SJCRH30 (cell line): Measurements from ENCODE around the gene BRD9. TPM values are rescaled to one million over a fixed set of nuclear protein-coding genes. Genes with fewer than 3 reads are reported as not detected.
"Not testable (repeated sequence)": the region's sequence is repeated elsewhere in the genome, so short reads cannot be mapped to it uniquely, and the experiment has no call there.

Source experiments
- DNase-seq, 2 experiments: peaks; one replicate each; pipeline ENCODE4 v3.0.0-alpha.2; 2015 to 2020
- H3K27ac ChIP-seq: fragments of 250-450 bp; sonication (Bioruptor Pico); 2 replicates; pipeline ENCODE4 v1.5.1; 2020; ENCODE audit warnings: mild to moderate bottlenecking, moderate library complexity
- H3K27me3 ChIP-seq: fragments of 250-450 bp; sonication (Bioruptor Pico); 2 replicates; pipeline ENCODE4 v1.5.1; 2020; ENCODE audit warnings: mild to moderate bottlenecking, moderate library complexity
- H3K36me3 ChIP-seq: fragments of 250-450 bp; sonication (Bioruptor Pico); 2 replicates; pipeline ENCODE4 v1.5.1; 2020; ENCODE audit warnings: mild to moderate bottlenecking, moderate library complexity
- H3K4me1 ChIP-seq: fragments of 250-450 bp; sonication (Bioruptor Pico); 2 replicates; pipeline ENCODE4 v1.5.1; 2020; ENCODE audit warnings: mild to moderate bottlenecking, moderate library complexity
- H3K4me3 ChIP-seq: fragments of 250-450 bp; sonication (Bioruptor Pico); 2 replicates; pipeline ENCODE4 v1.5.1; 2020; ENCODE audit warnings: mild to moderate bottlenecking, moderate library complexity
- H3K9me3 ChIP-seq: fragments of 250-450 bp; sonication (Bioruptor Pico); replicated peaks from 2 replicates; pipeline ENCODE4 v1.5.1; 2020; ENCODE audit warnings: mild to moderate bottlenecking, moderate library complexity
- total RNA-seq: library from RNA; depleted of rRNA; stranded (reverse); fragments of >200 nt; shearing (Covaris generic); gene quantifications from 2 replicates; pipeline ENCODE4 v1.2.3, GENCODE V29; 2014

BRD9 gene
- total RNA-seq, 1 experiment from 2014 or later, result 19.9 TPM

GRCh38 chr5:929596-929995, 37.0 kb upstream of the BRD9 start:
- Histone ChIP-seq H3K9me3 (no peaks in the 10 kb centered on the region), H3K36me3 (no peaks in the 10 kb centered on the region), H3K4me3 (no peak overlapping the region), H3K4me1 (no peaks in the 10 kb centered on the region), H3K27me3 (no peaks in the 10 kb centered on the region), H3K27ac (no peak overlapping the region)
- DNase-seq, result no peak

DNA sequence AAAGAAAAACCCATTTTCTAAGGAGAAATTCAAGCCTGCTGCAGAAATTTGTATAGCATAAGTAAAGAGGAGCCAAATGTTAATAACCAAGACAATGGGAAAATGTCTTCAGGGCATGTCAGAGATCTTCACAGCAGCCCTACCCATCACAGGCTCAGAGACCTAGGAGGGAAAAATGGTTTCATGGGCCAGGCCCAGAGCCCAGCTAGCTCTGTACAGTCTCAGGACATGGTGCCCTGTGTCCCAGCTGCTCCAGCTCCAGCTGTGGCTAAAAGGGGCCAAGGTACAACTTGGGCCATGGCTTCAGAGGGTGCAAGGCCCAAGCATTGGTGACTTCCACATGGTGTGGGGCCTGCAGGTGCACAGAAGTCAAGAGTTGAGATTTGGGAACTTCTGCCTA, 36.6 kb upstream of the BRD9 start:
- not testable (repeated sequence) for H3K4me3 ChIP-seq, H3K9me3 ChIP-seq, H3K27me3 ChIP-seq, H3K4me1 ChIP-seq, H3K36me3 ChIP-seq, DNase-seq, H3K27ac ChIP-seq

GRCh38 chr5:927172-928015, 34.8 kb upstream of the BRD9 start:
- no peaks in the 10 kb centered on the region for H3K4me1 ChIP-seq
- H3K4me3 ChIP-seq, result no peak overlapping the region
- no peak overlapping the region for H3K27ac ChIP-seq
- no peaks in the 10 kb centered on the region for H3K9me3 ChIP-seq
- no peak for DNase-seq
- H3K36me3 ChIP-seq, result no peaks in the 10 kb centered on the region
- no peaks in the 10 kb centered on the region for H3K27me3 ChIP-seq

DNA sequence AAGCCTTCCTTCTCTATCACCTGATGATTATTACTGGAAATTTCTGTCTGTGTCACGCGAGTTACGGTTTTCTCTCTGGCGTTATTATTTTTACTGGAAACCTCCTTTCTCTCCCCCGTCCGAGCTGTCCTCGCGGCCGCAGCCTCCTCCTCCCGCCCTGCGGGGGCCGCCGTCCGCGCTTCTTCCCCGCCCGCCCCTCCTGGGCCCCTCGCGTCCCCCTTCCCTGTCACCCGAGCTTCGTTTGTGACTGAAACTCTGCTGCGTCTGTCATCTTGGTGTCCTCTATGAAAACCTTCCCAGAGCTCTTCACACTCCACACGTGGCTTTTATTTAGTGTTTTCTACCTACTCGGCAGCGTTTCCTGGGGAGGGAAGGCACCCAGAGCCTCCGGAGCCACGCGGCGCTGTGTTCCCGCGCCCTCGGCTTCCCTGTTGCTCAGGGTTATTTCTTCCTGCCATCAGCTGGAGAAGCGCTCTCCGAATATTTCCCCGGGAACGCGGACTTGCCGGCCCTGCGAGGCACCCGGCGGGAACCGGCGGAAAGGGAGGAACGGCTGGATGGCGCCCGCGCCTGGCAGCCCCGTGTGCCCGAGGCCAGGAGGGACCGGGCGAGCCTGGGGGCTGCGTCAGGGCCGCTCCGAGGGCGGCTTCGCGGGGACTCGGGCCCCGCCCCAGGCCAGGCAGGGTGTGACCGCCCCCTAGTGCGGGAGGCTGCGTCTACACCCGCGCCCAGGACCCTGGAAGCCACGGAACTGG, 34.0 kb upstream of the BRD9 start:
- Histone ChIP-seq H3K4me1 (no peaks in the 10 kb centered on the region), H3K4me3 (no peak overlapping the region)
- no peak for DNase-seq

DNA sequence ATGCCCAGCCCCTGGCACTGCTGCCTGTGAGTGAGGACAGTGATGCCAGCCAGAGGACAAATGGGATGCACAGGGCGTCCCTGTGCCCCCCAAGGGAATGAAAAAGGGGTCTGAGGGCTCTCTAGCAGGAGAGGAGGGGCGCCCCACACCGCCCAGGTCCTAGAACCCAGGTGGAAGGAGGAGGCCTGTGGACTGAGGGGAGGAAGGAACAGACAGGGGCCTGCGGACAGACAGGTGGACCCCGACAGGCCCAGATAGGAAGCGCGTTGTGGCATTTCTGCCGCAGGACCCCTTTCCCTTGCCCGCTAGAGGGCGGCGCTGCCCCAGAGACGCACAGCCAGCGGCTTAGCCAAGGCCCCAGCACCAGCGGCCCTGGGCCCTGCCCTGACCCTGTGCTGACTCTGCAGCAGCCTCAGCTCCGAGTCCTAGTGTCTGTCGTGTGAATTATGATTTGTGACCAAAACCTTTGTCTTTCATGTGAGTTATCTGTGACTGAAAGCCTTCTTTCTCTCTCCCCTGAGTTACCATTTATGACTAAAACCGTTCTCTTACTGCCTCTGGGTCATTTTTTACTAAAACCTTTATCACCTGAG, 30.8 kb upstream of the BRD9 start:
- Histone ChIP-seq H3K4me3 (no peak overlapping the region), H3K9me3 (no peaks in the 10 kb centered on the region), H3K4me1 (peaks cover 4% of the 10 kb centered on the region), H3K27me3 (no peaks in the 10 kb centered on the region), H3K27ac (no peak overlapping the region), H3K36me3 (no peaks in the 10 kb centered on the region)
- DNase-seq, result peak; percentile 66 to 82

More for the DNA sequence above, 34.0 kb upstream of the BRD9 start:
- Histone ChIP-seq H3K36me3 (no peaks in the 10 kb centered on the region), H3K27me3 (no peaks in the 10 kb centered on the region), H3K9me3 (no peaks in the 10 kb centered on the region), H3K27ac (no peak overlapping the region)

- H3K27me3 ChIP-seq, result no peaks in the 10 kb centered on the region
- DNase-seq, result no peak
Measured at GRCh38 chr5:922436-923280, 30.1 kb upstream of the BRD9 start.

DNA sequence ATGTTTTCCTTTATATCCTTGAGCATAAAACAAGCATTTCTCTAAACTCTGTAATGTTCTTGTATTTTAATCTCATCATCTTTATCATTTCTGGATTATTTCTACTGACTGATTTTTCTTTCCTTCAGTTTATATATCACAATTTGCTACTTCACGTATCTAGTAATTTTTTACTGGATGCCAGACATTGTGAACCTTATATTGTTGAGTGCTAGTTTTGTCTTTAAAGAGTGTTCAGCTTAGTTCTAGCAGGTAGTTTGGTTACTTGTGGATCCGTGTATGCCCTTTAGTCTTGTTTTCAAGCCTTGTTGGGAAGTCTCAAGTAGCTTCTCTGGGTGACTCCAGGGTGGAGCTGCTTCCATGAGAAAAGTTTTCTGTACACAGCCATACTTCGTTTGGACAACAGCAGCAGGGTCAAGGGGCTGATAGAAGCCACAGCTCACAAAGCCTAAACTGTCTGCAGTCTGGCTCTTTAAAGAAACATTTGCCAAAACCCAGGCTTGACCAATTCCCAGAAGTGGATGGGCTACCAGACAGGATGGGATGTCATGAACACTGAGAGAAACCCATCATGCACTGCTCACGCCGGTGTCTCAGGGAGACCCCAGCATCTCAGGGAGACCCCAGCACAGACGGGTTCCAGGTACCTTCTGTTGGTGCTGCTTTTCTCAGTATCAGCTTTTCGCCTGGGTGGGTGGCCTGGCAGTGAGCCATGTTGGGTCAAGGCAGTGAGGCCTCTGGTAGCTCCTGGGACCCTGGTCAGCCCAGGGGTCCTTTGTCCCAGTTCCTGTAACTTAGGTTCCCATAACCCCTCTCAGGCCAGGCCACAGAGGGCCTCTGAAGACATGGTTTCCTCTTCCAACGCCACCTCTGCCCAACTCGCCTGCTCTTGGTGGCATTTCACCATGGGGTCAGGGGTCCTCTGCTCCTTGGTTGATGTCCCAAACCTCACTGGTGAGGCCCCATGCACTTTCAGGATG, 29.1 kb upstream of the BRD9 start:
- Histone ChIP-seq H3K36me3 (0 out of 2 replicates have a peak, but pooled peaks cover 3% of the 10 kb centered on the region), H3K4me3 (no peak overlapping the region), H3K27ac (no peak overlapping the region), H3K9me3 (no peaks in the 10 kb centered on the region), H3K4me1 (peaks cover 4% of the 10 kb centered on the region), H3K27me3 (no peaks in the 10 kb centered on the region)
- no peak for DNase-seq

More at GRCh38 chr5:922436-923280, 30.1 kb upstream of the BRD9 start:
- peaks cover 4% of the 10 kb centered on the region for H3K4me1 ChIP-seq
- no peaks in the 10 kb centered on the region for H3K9me3 ChIP-seq
- 0 out of 2 replicates have a peak, but pooled peaks cover 3% of the 10 kb centered on the region for H3K36me3 ChIP-seq
- H3K27ac ChIP-seq, result no peak overlapping the region
- no peak overlapping the region for H3K4me3 ChIP-seq

DNA sequence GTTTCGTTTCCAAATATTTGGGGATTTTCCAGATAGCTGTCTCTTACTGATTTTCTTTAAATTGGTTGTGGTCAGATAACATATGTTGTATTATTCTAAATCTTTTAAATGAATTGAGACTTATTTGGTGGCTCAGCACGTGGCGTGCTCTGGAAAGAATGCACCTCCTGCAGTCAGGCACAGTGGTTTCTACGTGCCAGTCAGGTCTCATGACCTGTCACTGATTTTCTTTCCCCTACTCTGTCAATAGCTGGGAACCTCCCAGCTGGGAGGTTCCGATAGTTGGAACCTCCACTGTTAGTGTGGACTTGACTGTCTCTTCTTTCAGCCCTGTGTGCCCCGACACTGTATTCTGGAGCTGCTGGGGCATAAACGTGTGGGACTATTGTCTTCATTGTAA, 27.7 kb upstream of the BRD9 start:
- DNase-seq, result no peak
- H3K4me3 ChIP-seq, result no peak overlapping the region
- H3K4me1 ChIP-seq, result peaks cover 4% of the 10 kb centered on the region
- H3K27me3 ChIP-seq, result no peaks in the 10 kb centered on the region
- no peaks in the 10 kb centered on the region for H3K9me3 ChIP-seq
- 0 out of 2 replicates have a peak, but pooled peaks cover 3% of the 10 kb centered on the region for H3K36me3 ChIP-seq
- no peak overlapping the region for H3K27ac ChIP-seq

DNA sequence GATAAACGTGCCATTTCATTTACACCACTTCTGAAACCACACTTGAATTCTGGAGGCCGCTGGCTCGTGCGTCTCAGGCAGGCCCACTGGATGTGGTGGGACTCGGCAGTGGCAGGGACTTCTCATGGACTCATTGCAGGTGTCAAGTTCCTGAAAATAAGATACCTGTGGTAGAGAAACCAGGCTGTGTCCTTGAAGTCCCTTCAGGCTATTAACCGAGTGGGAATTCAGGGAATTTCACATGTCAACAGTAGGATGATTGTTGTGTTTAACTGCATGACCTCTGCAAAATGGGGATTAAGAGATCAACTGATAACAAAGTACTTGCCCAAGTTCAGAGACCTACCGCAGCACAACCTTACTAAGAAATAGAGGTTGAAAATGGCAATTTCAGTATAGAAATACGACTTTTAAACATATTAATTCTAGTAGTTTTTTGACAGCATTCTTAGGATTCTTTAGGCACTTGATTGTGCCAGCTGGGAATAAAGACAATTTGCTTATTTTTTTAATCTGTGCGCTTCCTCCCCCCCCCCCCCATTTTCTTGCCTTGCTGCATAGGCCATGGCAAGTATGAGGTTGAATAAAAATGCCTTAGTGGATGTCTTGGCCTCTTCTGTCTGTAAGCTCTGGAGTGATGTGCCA, 26.9 kb upstream of the BRD9 start:
- peak in 1 of 2 experiments; percentile 38 for DNase-seq
- Histone ChIP-seq H3K27ac (no peak overlapping the region), H3K9me3 (no peaks in the 10 kb centered on the region), H3K27me3 (no peaks in the 10 kb centered on the region), H3K4me3 (no peak overlapping the region), H3K4me1 (peaks cover 4% of the 10 kb centered on the region), H3K36me3 (0 out of 2 replicates have a peak, but pooled peaks cover 3% of the 10 kb centered on the region)

DNA sequence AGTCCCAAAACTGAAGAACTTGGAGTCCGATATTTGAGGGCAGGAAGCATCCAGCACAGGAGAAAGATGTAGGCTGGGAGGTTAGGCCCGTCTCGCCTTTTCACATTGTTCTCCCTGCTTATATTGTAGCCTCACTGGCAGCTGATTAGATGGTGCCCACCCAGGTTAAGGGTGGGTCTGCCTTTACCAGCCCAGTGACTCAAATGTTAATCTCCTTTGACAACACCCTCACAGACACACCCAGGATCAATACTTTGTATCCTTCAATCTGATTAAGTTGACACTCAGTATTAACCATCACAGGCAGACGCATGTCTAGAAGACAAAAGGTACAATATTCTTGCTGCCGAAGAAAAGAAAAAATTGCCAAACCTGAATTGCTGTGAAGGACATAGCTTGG, 26.1 kb upstream of the BRD9 start:
- H3K36me3 ChIP-seq, H3K27me3 ChIP-seq, H3K27ac ChIP-seq, H3K4me3 ChIP-seq, DNase-seq, H3K4me1 ChIP-seq, H3K9me3 ChIP-seq: not testable (repeated sequence)

DNA sequence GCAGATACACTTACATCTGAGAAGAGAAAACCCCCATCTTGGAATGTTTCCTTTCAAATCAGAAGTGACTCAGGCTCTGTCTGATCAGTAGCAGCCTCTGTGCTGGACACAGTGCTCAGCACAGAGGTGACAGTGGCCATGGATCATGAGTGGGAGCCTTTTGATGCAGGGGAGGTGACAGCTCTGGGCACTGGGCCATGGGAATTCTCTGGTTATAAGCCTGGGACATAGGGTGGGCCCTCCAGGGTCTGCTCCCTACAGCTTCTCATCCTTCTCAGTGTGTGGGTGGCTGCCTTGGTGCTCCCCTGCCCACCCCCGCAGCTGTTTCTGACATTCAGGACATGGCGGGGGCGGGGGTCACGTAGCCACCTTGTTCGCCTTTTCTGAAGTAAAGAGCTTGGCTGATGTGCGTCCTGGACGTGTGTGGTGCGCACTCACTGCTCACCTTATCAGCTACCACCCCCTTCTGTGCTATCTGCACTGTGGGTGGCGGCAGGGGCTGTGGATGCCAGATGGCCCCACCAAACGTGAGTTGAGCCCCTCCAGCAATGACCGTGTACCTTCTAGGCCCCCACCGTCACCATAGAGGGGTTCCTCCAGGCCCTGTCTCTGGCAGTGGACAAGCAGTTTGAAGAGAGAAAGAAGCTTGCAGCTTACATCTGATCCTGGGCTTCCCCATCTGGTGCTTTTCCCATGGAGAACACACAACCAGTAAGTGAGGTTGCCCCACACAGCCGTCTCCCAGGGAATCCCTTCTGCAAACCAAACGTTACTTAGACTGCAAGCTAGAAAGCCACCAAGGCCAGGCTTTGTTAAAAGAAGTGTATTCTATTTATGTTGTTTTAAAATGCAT, 24.1 kb upstream of the BRD9 start:
- Histone ChIP-seq H3K9me3 (no peaks in the 10 kb centered on the region), H3K4me3 (no peak overlapping the region), H3K36me3 (0 out of 2 replicates have a peak, but pooled peaks cover 3% of the 10 kb centered on the region), H3K27me3 (no peaks in the 10 kb centered on the region), H3K4me1 (peaks cover 4% of the 10 kb centered on the region), H3K27ac (no peak overlapping the region)
- no peak for DNase-seq

DNA sequence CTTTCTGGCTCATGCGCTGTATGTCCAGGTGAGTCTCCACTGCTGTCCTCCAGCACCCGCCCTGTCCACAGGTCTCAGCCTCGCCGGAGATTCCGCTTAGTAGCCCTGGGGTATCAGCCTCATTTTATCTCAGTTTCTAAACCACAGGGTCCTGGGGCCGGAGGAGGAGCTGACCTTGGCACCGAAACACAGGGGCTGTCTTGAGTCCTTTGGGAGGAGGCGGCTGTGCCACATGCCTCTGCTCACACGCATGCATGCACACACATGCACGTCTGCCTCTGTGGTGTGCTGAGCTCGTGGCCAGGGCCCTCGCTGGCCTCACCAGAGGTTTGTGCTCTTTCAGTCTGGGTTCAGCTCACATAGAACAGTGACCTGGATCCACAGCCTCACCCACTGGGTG, 23.3 kb upstream of the BRD9 start:
- H3K27me3 ChIP-seq, result no peaks in the 10 kb centered on the region
- no peak overlapping the region for H3K27ac ChIP-seq
- H3K9me3 ChIP-seq, result no peaks in the 10 kb centered on the region
- DNase-seq, result no peak
- 0 out of 2 replicates have a peak, but pooled peaks cover 3% of the 10 kb centered on the region for H3K36me3 ChIP-seq
- no peak overlapping the region for H3K4me3 ChIP-seq
- peaks cover 4% of the 10 kb centered on the region for H3K4me1 ChIP-seq
